Measurements from ENCODE around the gene ERC2.

Gene ERC2

GRCh38 chr3:55531321-55531720 is 936.9 kb downstream of the ERC2 start:
- TF ChIP-seq CTCF (IDR thresholded peaks at IDR 0.05) = no peak

GRCh38 chr3:55527361-55527760 is 940.9 kb downstream of the ERC2 start:
- TF ChIP-seq CTCF (IDR thresholded peaks at IDR 0.05) = no peak

- no peak for TF ChIP-seq CTCF (IDR thresholded peaks at IDR 0.05)
Measured at GRCh38 chr3:55526332-55527030, 941.8 kb downstream of the ERC2 start.

GRCh38 chr3:55525436-55525835 is 942.8 kb downstream of the ERC2 start:
- TF ChIP-seq CTCF (IDR thresholded peaks at IDR 0.05) = no peak

- no peak for TF ChIP-seq CTCF (IDR thresholded peaks at IDR 0.05)
Measured at GRCh38 chr3:55524565-55525244, 943.6 kb downstream of the ERC2 start.

GRCh38 chr3:55523471-55523870 is 944.8 kb downstream of the ERC2 start:
- no peak for TF ChIP-seq CTCF (IDR thresholded peaks at IDR 0.05)

GRCh38 chr3:55521738-55522421 is 946.4 kb downstream of the ERC2 start:
- TF ChIP-seq CTCF (IDR thresholded peaks at IDR 0.05) = no peak
